VCaP (cell line): ENCODE results near the gene IFI6.
"Not testable (repeated sequence)": the region's sequence is repeated elsewhere in the genome, so short reads cannot be mapped to it uniquely, and the experiment has no call there.

Source experiments
- H3K27ac ChIP-seq: fragments of 450-650 bp; 2 replicates; pipeline ENCODE4 v1.5.1; 2017
- TF ChIP-seq, protein P1 (sequence below): fragments of 450-650 bp; conservative IDR thresholded peaks from 2 replicates; pipeline ENCODE4 v1.5.1; 2017; ENCODE audit warnings: mild to moderate bottlenecking, moderate library complexity

The IFI6 gene

DNA sequence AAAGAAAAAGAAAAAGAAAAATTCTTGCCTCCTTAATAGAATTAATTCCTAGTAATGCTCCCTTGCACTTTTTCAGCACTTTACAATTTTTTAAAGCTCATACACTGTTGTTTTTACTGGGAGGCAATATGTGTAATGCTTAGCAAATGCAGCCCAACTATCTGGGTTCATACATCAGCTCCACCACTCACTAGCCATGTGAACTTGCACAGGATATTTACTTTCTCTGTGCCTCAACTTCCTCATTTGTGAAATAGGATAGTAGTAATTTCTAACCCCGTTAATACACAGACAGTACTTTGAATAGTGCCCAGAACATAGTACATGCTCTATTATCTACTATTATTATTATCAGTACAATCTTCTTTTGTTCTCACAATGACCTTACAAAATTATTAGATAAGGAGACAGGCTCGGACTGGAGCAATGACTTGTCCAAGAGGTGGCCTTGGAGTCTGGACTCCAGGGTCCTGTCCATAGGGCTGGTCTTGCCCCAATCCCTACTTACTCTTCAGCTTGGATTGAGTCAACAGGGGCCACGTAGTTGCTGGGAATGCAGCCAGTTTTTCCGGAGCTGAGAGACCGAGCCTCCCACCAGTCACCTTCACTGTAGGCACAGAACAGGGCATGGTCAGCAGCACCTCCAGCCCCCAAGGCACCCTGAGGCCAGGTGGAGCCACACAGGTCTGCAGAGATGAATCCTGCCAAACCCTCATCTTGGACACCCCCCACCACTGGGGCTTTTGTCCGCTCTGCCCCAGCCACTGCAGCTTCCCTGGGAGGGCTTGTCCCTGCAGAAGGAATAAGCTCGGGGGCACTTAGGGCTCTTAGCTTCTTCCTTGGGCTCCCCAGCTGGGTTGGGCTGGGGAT is 50.7 kb downstream of the IFI6 start:
- TF ChIP-seq, protein P1, sequence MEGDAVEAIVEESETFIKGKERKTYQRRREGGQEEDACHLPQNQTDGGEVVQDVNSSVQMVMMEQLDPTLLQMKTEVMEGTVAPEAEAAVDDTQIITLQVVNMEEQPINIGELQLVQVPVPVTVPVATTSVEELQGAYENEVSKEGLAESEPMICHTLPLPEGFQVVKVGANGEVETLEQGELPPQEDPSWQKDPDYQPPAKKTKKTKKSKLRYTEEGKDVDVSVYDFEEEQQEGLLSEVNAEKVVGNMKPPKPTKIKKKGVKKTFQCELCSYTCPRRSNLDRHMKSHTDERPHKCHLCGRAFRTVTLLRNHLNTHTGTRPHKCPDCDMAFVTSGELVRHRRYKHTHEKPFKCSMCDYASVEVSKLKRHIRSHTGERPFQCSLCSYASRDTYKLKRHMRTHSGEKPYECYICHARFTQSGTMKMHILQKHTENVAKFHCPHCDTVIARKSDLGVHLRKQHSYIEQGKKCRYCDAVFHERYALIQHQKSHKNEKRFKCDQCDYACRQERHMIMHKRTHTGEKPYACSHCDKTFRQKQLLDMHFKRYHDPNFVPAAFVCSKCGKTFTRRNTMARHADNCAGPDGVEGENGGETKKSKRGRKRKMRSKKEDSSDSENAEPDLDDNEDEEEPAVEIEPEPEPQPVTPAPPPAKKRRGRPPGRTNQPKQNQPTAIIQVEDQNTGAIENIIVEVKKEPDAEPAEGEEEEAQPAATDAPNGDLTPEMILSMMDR, result no peak
- H3K27ac ChIP-seq, result no peak overlapping the region

DNA sequence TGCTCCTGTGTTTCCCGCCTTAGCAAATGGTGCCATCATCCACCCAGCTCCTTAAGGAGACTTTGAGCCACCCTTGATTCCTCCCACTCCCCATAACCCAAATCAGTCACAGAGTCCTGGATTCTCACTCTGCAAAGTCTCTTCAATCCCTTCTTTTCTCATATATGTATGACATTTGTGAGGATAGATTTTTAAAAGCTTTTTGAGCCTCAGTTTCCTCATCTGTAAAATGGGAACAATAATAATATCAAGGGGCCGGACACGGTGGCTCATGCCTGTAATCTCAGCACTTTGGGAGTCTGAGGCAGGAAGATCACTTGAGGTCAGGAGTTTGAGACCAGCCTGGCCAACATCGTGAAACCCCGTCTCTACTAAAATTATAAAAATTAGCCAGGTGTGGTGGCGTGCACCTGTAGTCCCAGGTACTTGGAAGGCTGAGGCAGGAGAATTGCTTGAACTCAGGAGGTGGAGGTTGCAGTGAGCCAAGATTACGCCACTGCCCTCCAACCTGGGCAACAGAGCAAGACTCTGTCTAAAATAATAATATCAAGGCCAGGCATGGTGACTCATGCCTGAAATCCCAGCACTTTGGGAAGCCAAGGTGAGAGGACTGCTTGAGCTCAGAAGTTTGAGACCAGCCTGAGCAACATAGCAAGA is 52.1 kb downstream of the IFI6 start:
- not testable (repeated sequence) for H3K27ac ChIP-seq

DNA sequence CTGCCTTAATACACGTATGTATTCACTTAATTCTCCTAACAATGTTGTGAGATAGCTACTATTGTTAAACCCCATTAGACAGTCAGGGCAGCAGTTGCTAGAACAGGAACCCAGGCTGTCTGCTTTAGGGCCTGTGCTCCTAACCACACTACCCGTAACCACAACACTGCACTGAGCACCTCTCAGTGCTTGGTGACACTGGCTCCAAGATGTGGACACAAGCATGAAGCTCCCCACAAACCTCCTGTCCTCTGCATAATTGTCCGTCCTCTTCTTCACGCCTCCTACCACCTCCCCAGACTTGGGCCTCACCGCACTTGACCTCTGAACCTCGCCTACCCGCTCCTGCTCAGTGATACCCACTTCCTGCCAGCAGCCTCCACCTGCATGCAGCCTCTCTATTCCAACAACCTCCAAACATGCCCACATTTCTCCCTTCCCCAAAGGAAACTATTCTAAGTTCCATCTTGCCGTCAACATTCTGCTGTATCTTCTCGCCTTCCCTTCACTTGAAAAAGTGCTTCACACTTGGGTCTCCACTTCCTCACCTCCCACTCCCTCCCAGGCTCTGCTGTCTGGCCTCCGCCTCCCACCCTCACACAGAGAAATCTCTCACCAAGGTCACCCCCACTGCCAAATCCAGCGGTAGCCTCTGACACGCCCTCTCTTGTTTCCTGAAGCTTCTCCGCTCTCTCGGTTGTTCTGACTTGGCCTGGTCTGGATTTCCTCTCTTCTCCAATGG is 53.5 kb downstream of the IFI6 start:
- TF ChIP-seq, protein P1, result no peak
- no peak overlapping the region for H3K27ac ChIP-seq

DNA sequence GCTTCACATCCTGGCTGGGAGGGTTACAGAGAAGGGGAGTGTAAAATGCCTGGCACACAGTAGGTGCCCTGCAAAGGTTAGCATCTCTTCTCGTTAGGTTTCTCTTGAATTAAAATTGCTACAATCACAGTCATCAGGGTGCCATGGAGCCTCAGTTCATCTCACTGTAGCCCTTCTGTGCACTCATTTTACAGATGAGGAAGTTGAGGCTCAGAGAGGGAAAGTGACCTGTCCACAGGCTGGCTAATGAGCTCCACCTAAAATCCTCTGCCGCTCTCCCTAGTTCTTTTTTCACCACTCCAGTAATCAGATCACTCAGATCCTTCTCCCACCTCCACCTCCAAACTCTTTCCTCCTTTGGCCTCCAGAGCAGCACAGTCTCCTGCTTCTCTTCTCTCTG is 54.6 kb downstream of the IFI6 start:
- no peak overlapping the region for H3K27ac ChIP-seq
- TF ChIP-seq, protein P1, result no peak

DNA sequence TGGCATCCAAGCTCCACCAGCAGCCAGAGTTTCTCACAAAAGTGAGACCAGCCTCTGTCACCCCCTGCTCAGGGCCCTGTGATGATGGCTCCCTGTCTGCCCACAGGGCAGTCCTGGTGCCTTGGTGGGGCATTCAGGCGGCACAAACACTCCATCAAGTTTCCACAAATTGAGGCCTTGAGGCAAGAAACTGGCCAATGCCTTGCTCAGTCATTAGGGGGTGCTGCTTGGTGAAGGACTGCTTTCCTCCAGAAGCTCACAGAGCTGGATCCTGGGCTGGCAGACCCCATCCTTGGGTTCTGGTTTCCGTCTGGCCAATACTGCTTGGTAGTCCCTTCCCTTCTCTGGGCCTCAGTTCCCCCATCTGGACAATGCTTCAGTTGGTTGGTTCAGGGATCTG is 55.6 kb downstream of the IFI6 start:
- TF ChIP-seq, protein P1, result no peak
- H3K27ac ChIP-seq, result no peak overlapping the region
